Measurements from ENCODE around the gene SLC22A7.

DNA sequence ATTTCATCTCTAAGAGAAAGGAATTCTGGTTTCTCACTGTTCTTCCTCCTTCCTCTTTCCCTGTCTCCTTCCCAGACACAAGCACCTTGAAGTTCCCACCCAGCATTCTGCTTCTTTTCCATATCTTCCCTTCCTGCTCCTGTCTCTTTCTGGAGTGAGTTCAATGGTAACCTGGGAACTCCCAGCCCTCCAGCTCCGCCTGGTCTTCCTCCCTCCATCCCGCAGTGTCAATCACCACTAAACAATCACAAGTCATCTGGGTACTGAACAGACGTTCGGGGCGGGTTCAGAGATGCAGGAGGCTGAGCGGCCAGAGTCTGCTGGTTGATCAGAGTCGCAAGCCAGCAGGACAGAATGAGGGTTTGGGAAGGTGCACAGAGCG is 47.1 kb upstream of the SLC22A7 start:
- TF ChIP-seq, protein P1, sequence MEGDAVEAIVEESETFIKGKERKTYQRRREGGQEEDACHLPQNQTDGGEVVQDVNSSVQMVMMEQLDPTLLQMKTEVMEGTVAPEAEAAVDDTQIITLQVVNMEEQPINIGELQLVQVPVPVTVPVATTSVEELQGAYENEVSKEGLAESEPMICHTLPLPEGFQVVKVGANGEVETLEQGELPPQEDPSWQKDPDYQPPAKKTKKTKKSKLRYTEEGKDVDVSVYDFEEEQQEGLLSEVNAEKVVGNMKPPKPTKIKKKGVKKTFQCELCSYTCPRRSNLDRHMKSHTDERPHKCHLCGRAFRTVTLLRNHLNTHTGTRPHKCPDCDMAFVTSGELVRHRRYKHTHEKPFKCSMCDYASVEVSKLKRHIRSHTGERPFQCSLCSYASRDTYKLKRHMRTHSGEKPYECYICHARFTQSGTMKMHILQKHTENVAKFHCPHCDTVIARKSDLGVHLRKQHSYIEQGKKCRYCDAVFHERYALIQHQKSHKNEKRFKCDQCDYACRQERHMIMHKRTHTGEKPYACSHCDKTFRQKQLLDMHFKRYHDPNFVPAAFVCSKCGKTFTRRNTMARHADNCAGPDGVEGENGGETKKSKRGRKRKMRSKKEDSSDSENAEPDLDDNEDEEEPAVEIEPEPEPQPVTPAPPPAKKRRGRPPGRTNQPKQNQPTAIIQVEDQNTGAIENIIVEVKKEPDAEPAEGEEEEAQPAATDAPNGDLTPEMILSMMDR (IDR thresholded peaks at IDR 0.05): no peak
- TF ChIP-seq POLR2A (IDR thresholded peaks at IDR 0.05): no peak
